WTC11 (cell line): ENCODE data around the gene OSBP2. TPM values are rescaled to one million over a fixed set of nuclear protein-coding genes. Genes with fewer than 3 reads are reported as not detected.
A peak's percentile ranks its signal among the peaks of the same experiment; 100 is the strongest.

Experiments
- ATAC-seq: fragments of 200-7000 bp; cut with Tn5 transposase; 2 replicates; pipeline ENCODE4 v1.10.0; 2021; ENCODE audit warnings: mild to moderate bottlenecking, moderate library complexity
- CTCF ChIA-PET: fragments of 300-600 bp; sonication (Branson Sonifier 250); formaldehyde crosslinking; loops from one replicate; lab custom pipeline; 2021; ENCODE audit warnings: antibody characterized with exemption; lab: Charles Lee
- POLR2A ChIA-PET: fragments of 350-600 bp; sonication (Branson Sonifier 250); formaldehyde crosslinking; loops from one replicate; lab custom pipeline; 2021; ENCODE audit warnings: antibody characterized with exemption; lab: Charles Lee
- DNase-seq: peaks from one replicate; pipeline ENCODE4 v3.0.0; 2021; ENCODE audit warnings: low spot score
- H3K27ac Mint-ChIP-seq: 2 replicates; pipeline ENCODE4 v1.8.0; 2021; ENCODE audit warnings: mixed read lengths
- H3K27me3 Mint-ChIP-seq: 2 replicates; pipeline ENCODE4 v1.8.0; 2021; ENCODE audit warnings: low read depth, mild to moderate bottlenecking, moderate library complexity, mixed read lengths
- H3K36me3 Mint-ChIP-seq: 2 replicates; pipeline ENCODE4 v1.8.0; 2021; ENCODE audit warnings: mixed read lengths
- H3K4me1 Mint-ChIP-seq: 2 replicates; pipeline ENCODE4 v1.8.0; 2022; ENCODE audit warnings: mixed read lengths
- H3K4me3 Mint-ChIP-seq: 2 replicates; pipeline ENCODE4 v1.8.0; 2021; ENCODE audit warnings: mild to moderate bottlenecking, moderate library complexity, mixed read lengths
- H3K9me3 Mint-ChIP-seq: 2 replicates; pipeline ENCODE4 v1.8.0; 2021; ENCODE audit warnings: mixed read lengths
- CBFB ChIP-seq: sonication (generic); formaldehyde crosslinking; IDR thresholded peaks from 2 replicates; pipeline ENCODE4 v1.8.1; 2022; ENCODE audit warnings: mild to moderate bottlenecking, low read depth, missing genetic modification reagents
- CREB1 ChIP-seq: sonication (generic); formaldehyde crosslinking; IDR thresholded peaks from 2 replicates; pipeline ENCODE4 v1.8.0; 2023; ENCODE audit warnings: mild to moderate bottlenecking, missing genetic modification reagents
- ESRRA ChIP-seq: sonication (generic); formaldehyde crosslinking; IDR thresholded peaks from 2 replicates; pipeline ENCODE4 v1.8.1; 2022; ENCODE audit warnings: mild to moderate bottlenecking, missing genetic modification reagents, borderline replicate concordance
- FOXJ3 ChIP-seq: sonication (generic); formaldehyde crosslinking; IDR thresholded peaks from 2 replicates; pipeline ENCODE4 v1.9.0; 2021; ENCODE audit warnings: missing genetic modification reagents, mild to moderate bottlenecking, borderline replicate concordance
- FOXK1 ChIP-seq: sonication (generic); formaldehyde crosslinking; IDR thresholded peaks from 2 replicates; pipeline ENCODE4 v1.8.0; 2022; ENCODE audit warnings: mild to moderate bottlenecking, moderate library complexity, missing genetic modification reagents
- GABPB1 ChIP-seq: sonication (generic); formaldehyde crosslinking; IDR thresholded peaks from 2 replicates; pipeline ENCODE4 v1.8.1; 2023; ENCODE audit warnings: mild to moderate bottlenecking, missing genetic modification reagents
- JAZF1 ChIP-seq: fragments of 250-450 bp; sonication (Bioruptor Pico); IDR thresholded peaks from 2 replicates; pipeline ENCODE4 v1.9.0; 2021; ENCODE audit warnings: moderate library complexity, mild to moderate bottlenecking, inconsistent platforms
- MYBL2 ChIP-seq: sonication (generic); formaldehyde crosslinking; IDR thresholded peaks from 2 replicates; pipeline ENCODE4 v1.8.1; 2023; ENCODE audit warnings: mild to moderate bottlenecking, moderate library complexity, missing genetic modification reagents
- NFATC4 ChIP-seq: fragments of 250-450 bp; sonication (Bioruptor Pico); IDR thresholded peaks from 2 replicates; pipeline ENCODE4 v1.9.0; 2021; ENCODE audit warnings: mild to moderate bottlenecking
- NR2C2 ChIP-seq: sonication (generic); formaldehyde crosslinking; IDR thresholded peaks from 2 replicates; pipeline ENCODE4 v1.8.0; 2022; ENCODE audit warnings: mild to moderate bottlenecking, missing genetic modification reagents
- OVOL2 ChIP-seq: fragments of 250-450 bp; sonication (Bioruptor Pico); IDR thresholded peaks from 2 replicates; pipeline ENCODE4 v1.9.0; 2021; ENCODE audit warnings: mild to moderate bottlenecking, borderline replicate concordance
- RELA ChIP-seq: sonication (generic); formaldehyde crosslinking; IDR thresholded peaks from 2 replicates; pipeline ENCODE4 v1.8.1; 2022; ENCODE audit warnings: missing genetic modification reagents, mild to moderate bottlenecking, borderline replicate concordance
- SP1 ChIP-seq: sonication (generic); formaldehyde crosslinking; conservative IDR thresholded peaks from 2 replicates; pipeline ENCODE4 v1.8.1; 2022; ENCODE audit warnings: missing genetic modification reagents
- STAT6 ChIP-seq: sonication (generic); formaldehyde crosslinking; conservative IDR thresholded peaks from 2 replicates; pipeline ENCODE4 v1.8.1; 2023; ENCODE audit warnings: mild to moderate bottlenecking, low read depth, missing genetic modification reagents, moderate library complexity
- TEAD1 ChIP-seq: sonication (generic); formaldehyde crosslinking; IDR thresholded peaks from 2 replicates; pipeline ENCODE4 v1.8.0; 2022; ENCODE audit warnings: mild to moderate bottlenecking, missing genetic modification reagents
- ZBTB21 ChIP-seq: sonication (generic); formaldehyde crosslinking; IDR thresholded peaks from 2 replicates; pipeline ENCODE4 v1.8.1; 2023; ENCODE audit warnings: mild to moderate bottlenecking, missing genetic modification reagents, borderline replicate concordance
- ZNF263 ChIP-seq: sonication (generic); formaldehyde crosslinking; IDR thresholded peaks from 2 replicates; pipeline ENCODE4 v1.8.1; 2022; ENCODE audit warnings: low read depth, mild to moderate bottlenecking, moderate library complexity, missing genetic modification reagents
- ZNF317 ChIP-seq: sonication (generic); formaldehyde crosslinking; IDR thresholded peaks from 2 replicates; pipeline ENCODE4 v1.8.1; 2023; ENCODE audit warnings: low read depth, mild to moderate bottlenecking, moderate library complexity, missing genetic modification reagents, borderline replicate concordance
- ZNF396 ChIP-seq: fragments of 250-450 bp; sonication (Bioruptor Pico); IDR thresholded peaks from 2 replicates; pipeline ENCODE4 v1.8.0; 2021; ENCODE audit warnings: mild to moderate bottlenecking, moderate library complexity, borderline replicate concordance
- ZNF423 ChIP-seq: fragments of 250-450 bp; sonication (Bioruptor Pico); IDR thresholded peaks from 2 replicates; pipeline ENCODE4 v2.1.2; 2022; ENCODE audit warnings: mild to moderate bottlenecking, moderate library complexity
- ZNF671 ChIP-seq: fragments of 250-450 bp; sonication (Bioruptor Pico); IDR thresholded peaks from 2 replicates; pipeline ENCODE4 v1.8.0; 2021; ENCODE audit warnings: mild to moderate bottlenecking
- total RNA-seq: library from RNA; stranded (reverse); gene quantifications from 3 replicates; pipeline ENCODE4 v1.2.3, GENCODE V29; 2021
- TF ChIP-seq, protein P1 (sequence below): sonication (generic); formaldehyde crosslinking; IDR thresholded peaks from 2 replicates; pipeline ENCODE4 v1.8.0; 2022; ENCODE audit warnings: missing genetic modification reagents
- TF ChIP-seq, protein P2 (sequence below): sonication (generic); formaldehyde crosslinking; IDR thresholded peaks from 2 replicates; pipeline ENCODE4 v1.8.0; 2023; ENCODE audit warnings: mild to moderate bottlenecking, missing genetic modification reagents
- TF ChIP-seq, protein P3 (sequence below): sonication (generic); formaldehyde crosslinking; IDR thresholded peaks from 2 replicates; pipeline ENCODE4 v1.8.1; 2023; ENCODE audit warnings: mild to moderate bottlenecking, missing genetic modification reagents, moderate library complexity

OSBP2 gene
- total RNA-seq, 1 experiment from 2014 or later: 4.1 TPM

DNA sequence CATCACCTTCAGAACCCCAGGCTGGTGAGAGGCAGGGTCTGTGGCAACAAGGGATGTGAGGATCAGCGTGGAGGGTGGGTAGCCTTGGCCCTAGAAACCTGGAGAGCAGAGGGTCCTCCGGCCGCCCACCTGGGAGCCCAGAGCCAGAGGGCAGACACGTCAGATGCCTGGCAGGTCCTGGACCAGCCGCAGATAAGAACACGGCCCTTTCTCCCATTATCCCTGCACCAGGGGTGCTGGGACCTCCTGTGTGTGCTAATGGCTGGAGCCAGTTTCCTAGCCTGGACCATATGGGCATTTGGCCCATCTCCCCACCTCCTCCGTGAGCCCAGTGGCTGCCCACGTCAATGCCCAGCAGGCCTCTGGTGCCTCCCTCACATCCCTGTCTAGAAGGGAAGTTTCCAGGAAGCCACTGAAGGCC, 185.5 kb downstream of the OSBP2 start (continued):
- TF ChIP-seq, protein P1, sequence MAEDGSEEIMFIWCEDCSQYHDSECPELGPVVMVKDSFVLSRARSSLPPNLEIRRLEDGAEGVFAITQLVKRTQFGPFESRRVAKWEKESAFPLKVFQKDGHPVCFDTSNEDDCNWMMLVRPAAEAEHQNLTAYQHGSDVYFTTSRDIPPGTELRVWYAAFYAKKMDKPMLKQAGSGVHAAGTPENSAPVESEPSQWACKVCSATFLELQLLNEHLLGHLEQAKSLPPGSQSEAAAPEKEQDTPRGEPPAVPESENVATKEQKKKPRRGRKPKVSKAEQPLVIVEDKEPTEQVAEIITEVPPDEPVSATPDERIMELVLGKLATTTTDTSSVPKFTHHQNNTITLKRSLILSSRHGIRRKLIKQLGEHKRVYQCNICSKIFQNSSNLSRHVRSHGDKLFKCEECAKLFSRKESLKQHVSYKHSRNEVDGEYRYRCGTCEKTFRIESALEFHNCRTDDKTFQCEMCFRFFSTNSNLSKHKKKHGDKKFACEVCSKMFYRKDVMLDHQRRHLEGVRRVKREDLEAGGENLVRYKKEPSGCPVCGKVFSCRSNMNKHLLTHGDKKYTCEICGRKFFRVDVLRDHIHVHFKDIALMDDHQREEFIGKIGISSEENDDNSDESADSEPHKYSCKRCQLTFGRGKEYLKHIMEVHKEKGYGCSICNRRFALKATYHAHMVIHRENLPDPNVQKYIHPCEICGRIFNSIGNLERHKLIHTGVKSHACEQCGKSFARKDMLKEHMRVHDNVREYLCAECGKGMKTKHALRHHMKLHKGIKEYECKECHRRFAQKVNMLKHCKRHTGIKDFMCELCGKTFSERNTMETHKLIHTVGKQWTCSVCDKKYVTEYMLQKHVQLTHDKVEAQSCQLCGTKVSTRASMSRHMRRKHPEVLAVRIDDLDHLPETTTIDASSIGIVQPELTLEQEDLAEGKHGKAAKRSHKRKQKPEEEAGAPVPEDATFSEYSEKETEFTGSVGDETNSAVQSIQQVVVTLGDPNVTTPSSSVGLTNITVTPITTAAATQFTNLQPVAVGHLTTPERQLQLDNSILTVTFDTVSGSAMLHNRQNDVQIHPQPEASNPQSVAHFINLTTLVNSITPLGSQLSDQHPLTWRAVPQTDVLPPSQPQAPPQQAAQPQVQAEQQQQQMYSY (CRISPR knock-in tag): no peak
- no peak for TF ChIP-seq ESRRA
- TF ChIP-seq, protein P2, sequence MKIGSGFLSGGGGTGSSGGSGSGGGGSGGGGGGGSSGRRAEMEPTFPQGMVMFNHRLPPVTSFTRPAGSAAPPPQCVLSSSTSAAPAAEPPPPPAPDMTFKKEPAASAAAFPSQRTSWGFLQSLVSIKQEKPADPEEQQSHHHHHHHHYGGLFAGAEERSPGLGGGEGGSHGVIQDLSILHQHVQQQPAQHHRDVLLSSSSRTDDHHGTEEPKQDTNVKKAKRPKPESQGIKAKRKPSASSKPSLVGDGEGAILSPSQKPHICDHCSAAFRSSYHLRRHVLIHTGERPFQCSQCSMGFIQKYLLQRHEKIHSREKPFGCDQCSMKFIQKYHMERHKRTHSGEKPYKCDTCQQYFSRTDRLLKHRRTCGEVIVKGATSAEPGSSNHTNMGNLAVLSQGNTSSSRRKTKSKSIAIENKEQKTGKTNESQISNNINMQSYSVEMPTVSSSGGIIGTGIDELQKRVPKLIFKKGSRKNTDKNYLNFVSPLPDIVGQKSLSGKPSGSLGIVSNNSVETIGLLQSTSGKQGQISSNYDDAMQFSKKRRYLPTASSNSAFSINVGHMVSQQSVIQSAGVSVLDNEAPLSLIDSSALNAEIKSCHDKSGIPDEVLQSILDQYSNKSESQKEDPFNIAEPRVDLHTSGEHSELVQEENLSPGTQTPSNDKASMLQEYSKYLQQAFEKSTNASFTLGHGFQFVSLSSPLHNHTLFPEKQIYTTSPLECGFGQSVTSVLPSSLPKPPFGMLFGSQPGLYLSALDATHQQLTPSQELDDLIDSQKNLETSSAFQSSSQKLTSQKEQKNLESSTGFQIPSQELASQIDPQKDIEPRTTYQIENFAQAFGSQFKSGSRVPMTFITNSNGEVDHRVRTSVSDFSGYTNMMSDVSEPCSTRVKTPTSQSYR (CRISPR knock-in tag): no peak

DNA sequence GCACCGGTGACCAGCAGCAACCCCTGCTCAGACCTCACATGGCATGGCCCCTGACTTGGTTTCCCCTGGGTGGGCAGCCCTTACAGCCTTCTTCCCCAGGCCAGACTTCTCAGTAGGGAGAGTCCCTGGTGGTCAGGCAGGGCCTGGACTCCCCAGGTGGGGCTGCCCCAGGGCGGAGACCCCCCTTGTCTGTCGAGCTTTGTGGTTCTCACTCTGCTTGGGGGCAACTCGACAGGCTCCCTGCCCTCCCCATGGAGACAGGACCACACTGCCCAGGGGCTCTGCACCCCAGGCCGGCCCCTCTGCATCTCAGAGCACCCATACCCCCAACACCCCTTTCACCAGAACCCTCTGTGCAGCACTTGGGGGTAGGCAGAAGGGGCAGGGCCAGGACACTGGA, 186.2 kb downstream of the OSBP2 start:
- POLR2A ChIA-PET: interaction anchor here (1.6 kb wide), 1 partner anchor 200 kb away, joined by 4 read pairs; the partner anchor contains the start of gene SMTN
- no peak for DNase-seq
- Mint-ChIP-seq H3K27me3 (no peaks in the 10 kb centered on the region), H3K36me3 (no peaks in the 10 kb centered on the region), H3K27ac (no peak overlapping the region), H3K4me3 (no peak overlapping the region), H3K4me1 (no peaks in the 10 kb centered on the region), H3K9me3 (no peaks in the 10 kb centered on the region)
- CTCF ChIA-PET: interaction anchor here (0.8 to 1.8 kb wide), 2 partner anchors 10 kb away, joined by 4 to 9 read pairs; no protein-coding TSS in a partner anchor
- TF ChIP-seq JAZF1 (CRISPR knock-in tag) (no peak), ZNF317 (no peak), MYBL2 (CRISPR knock-in tag) (no peak), NFATC4 (CRISPR knock-in tag) (no peak), FOXJ3 (CRISPR knock-in tag) (no peak), SP1 (CRISPR knock-in tag) (no peak), TEAD1 (CRISPR knock-in tag) (no peak), RELA (no peak), CREB1 (CRISPR knock-in tag) (no peak), ZNF423 (no peak), ZNF671 (no peak), CBFB (CRISPR knock-in tag) (no peak), NR2C2 (CRISPR knock-in tag) (no peak), ZBTB21 (CRISPR knock-in tag) (no peak), ZNF263 (CRISPR knock-in tag) (no peak), ZNF396 (no peak)
- ATAC-seq: no peak

- POLR2A ChIA-PET: interaction anchor here (1.6 kb wide), 1 partner anchor 200 kb away, joined by 4 read pairs; the partner anchor contains the start of gene SMTN
- Mint-ChIP-seq H3K4me3 (no peak overlapping the region), H3K9me3 (no peaks in the 10 kb centered on the region), H3K36me3 (no peaks in the 10 kb centered on the region), H3K4me1 (peaks cover 6% of the 10 kb centered on the region), H3K27me3 (no peaks in the 10 kb centered on the region; the same call in 1 of the 2 replicates), H3K27ac (no peak overlapping the region)
- peak; percentile 45 for ATAC-seq
- no peak for DNase-seq
- CTCF ChIA-PET: interaction anchor here (0.8 to 1.8 kb wide), 2 partner anchors 9 to 11 kb away, joined by 4 to 9 read pairs; no protein-coding TSS in a partner anchor
- no peak for TF ChIP-seq FOXK1 (CRISPR knock-in tag)
- TF ChIP-seq GABPB1 (CRISPR knock-in tag): no peak
- TF ChIP-seq, protein P3, sequence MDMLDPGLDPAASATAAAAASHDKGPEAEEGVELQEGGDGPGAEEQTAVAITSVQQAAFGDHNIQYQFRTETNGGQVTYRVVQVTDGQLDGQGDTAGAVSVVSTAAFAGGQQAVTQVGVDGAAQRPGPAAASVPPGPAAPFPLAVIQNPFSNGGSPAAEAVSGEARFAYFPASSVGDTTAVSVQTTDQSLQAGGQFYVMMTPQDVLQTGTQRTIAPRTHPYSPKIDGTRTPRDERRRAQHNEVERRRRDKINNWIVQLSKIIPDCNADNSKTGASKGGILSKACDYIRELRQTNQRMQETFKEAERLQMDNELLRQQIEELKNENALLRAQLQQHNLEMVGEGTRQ: no peak
- no peak for TF ChIP-seq OVOL2 (CRISPR knock-in tag)
- no peak for TF ChIP-seq STAT6 (CRISPR knock-in tag)
- TF ChIP-seq NR2C2 (CRISPR knock-in tag): no peak
Measured at GRCh38 chr22:30881361-30882183, 186.9 kb downstream of the OSBP2 start.
